Ramos (cell line): ENCODE measurements around the gene AAK1.
"Not testable (repeated sequence)": the region's sequence is repeated elsewhere in the genome, so short reads cannot be mapped to it uniquely, and the experiment has no call there.

Experiments used
- in situ Hi-C: fragments of 300-500 bp; cut with MboI; formaldehyde crosslinking; loops from one replicate; pipeline ENCODE4 v1.14.3; 2022; ENCODE audit warnings: low sequenced_read_pairs; ENCODE audit not compliant: unreplicated experiment

AAK1 gene

DNA sequence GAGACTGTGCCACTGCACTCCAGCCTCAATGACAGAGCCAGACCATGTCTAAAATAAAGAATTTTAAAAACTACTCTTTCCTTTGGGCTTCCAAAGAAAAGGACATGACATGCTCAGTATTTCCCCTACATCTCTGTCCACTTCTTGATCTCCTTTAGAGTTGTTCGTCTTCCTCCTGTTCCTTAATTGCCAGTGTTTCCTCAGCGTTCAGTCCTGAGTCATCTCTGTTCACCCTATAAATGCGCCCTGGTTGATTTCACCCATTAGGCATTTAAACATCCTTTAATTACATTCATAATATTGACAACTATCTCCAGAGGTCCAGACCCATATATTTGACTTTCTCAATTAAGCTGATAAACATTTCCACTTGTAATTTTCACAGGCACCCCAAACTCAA lies 64.0 kb downstream of the AAK1 start:
- in situ Hi-C loops = no loop called here

GRCh38 chr2:69578198-69578540 lies 65.4 kb downstream of the AAK1 start:
- in situ Hi-C loops = no loop called here

DNA sequence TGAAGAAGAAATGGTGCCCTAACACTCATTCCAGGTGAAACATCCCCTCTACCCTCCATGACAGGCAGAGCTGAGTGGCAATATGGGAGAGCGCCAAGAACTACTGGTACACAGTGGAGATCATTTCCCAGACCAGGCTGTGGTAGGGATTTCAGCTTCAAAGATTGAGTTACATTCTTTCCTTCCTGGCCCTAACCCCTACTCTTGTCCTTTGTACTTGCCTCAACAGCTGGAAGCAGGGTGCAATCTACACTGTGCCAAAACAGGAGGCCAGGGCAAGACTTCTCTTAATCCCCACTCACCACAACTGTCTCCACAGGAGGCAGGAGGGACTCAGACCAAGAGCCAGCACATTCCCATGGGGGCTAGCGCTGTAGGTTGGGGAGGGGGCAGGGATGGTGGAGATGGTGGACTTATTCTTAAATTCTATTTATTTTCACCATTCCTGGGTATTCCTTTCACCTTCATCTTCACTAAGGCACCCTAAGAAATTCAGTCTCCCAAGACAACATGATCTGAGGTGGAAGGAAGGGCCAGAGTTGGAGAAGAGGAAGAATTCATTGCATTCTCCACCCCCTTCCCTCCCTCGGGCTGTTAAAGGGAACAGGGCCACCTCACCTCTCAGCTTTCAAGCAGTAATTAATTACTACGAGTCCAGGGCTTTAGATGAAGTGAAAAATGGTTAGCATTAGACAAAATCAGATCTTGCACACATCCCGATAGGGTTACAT lies 65.9 kb downstream of the AAK1 start:
- in situ Hi-C loops = no loop called here

- in situ Hi-C loops = no loop called here
These were observed 66.7 kb downstream of the AAK1 start for GRCh38 chr2:69576880-69577279.

DNA sequence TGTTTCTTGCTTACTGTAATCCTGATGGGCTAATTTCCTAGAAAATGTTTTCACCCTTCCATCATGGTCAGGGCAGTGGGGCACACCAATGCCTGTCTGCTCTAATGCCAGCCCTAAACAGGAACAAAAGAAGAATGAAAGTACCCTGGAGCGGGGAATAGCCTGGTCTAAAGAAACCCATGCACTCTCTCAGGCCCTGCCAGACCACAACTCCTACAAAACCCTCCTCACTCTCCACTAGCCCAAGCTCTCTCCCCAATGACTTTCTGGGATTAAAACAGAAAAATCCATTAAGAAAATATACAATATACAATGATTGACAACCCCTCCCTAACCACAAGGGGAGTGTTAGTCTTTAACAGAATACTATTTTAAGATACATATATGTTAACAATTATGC lies 67.6 kb downstream of the AAK1 start:
- in situ Hi-C loops = no loop called here

GRCh38 chr2:69575371-69575770 lies 68.2 kb downstream of the AAK1 start:
- in situ Hi-C loops = not testable (repeated sequence)

DNA sequence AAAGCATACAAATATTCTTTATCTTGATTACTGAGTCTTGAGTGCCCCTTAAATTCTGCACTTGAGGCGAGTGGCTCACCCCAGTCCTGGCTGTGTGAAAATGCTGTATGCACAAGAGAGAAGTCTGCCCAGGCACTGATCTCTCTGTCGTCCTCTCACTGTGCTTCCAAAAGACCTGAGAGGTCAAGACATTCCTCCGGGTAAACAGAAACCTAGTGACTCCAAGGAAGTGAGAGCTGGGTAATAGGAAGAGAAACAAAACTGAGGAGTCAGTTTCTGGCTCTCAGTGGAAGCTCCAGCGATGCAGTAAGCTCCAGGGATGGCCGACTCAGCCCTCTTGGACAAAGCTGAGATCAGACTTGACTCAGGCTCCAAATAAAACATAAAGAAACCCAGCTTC lies 70.9 kb downstream of the AAK1 start:
- in situ Hi-C loops = no loop called here

DNA sequence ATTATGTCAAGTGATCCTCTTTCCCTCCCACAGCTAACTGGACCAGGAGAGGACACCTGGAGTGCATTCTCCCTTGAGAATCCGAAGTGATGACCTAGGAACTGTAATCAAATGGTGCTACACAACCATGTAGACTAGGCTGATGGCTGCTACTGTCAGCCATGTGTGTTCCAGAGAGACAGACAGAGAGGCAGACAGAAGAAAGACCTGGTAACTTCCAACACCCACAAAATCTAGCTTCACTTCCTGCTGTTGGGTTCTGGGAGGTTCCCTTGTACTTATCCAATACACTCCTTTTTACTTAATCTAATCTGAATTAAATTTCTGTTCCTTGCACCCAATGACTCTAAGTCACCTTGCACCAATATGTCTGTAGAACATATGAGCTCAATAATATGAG lies 72.3 kb downstream of the AAK1 start:
- in situ Hi-C loops = no loop called here

DNA sequence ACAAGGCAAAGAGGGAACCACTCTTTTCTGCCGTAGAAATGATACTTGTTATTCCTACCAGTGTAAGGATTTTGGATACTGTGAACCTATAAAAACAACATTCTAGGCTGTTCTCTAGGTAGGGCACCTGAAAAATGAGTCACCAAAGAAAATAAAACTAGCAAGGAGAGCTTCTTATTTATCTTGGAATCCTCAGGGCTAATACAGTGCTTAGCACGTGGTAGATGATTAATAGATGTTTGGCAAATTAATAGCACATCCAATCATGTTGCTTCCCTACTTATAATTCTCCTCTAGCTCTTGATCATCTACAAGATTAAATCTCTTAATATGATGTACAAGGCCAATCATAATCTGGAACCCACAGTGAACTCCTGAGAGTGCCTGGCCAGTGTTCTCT lies 73.1 kb downstream of the AAK1 start:
- in situ Hi-C loops = no loop called here

DNA sequence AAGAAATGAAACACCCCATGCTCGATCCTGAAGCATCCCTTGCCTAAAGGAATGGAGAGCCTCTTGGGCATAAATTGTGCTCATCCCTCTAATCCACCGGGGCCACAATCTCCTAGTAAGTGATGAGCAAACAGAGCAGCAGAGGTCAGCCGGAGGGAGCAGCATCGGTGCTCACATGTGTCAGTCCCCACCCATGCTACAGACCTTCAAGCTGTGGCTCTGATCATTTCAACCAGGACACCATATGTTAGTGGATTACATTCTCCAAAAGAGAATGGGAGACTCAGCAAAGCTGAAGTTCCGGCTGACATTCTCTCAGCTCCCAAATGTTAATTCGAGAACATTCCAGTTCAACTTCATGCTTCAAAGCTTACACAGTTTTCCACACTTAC lies 75.6 kb downstream of the AAK1 start:
- in situ Hi-C loops = no loop called here

DNA sequence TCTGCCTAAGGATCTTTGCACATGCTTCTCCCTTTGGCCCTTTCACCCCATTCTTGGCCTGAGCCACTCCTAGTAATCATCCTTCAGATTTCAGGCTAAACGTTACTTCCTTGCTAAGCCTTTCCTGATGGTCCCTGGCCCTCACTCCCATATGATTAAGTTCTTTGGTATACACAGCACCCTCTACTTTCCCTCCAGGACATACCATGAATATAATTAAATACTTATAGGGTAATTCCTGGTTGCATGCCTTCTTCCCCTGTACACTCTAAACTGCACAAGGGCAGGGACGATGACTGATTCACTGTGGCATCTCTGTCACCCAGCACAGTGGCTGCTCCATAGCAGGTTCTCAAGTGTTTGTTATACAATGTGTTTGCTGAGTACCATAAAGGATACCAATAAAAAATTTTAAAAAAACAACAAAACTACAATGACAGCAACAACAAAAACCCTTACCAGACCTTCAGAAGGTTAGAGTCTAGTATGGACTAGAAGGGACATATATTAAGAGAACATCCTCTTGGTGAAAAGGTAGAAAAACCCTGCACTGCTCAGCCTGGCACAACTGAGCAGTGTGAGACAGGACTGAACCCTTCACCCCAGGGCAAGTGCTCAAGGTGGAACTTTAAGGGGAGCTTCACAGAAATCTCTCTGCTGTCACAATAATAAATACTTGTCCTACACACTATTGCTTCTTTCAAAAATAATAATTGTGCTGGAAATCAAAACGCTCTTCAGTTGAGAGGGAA lies 76.2 kb downstream of the AAK1 start:
- in situ Hi-C loops = no loop called here

DNA sequence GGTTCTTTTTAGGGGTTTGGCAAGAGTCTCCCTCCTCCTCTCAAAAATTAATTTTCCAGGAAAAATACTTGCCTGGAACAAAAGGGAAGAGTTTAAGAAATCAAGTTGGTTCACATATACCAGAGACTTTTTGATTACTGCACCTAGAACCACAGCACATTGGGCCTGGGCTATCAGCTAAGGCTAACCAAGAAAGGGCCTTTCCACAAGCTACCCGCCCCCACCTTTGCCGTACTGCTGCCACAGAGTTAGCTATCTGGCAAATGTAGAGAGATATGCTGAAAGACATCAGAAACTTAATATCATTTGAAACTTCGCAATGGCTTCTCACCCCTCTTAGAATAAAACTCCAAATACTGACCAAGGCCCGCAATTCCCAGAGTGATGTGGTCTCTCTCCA lies 76.9 kb downstream of the AAK1 start:
- in situ Hi-C loops = no loop called here

DNA sequence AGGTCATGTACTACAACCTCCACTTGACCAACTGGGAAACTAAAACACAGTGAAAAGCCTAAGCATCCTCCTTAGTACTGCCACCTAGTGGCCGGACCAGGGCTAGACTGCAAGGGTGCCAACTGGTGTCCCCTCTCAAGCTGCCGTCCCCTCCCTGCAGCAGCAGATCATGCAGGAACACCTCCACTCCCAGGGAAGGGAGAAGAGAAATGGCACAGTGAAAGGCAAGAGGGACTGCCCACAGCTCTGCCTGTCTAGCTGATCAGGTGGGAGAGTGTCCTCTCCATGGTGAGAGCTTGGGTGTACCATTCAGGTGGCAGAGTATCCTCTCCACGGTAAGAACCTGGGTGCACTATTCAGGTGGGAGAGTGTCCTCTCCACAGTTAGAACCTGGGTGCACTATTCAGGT lies 78.1 kb downstream of the AAK1 start:
- in situ Hi-C loops = no loop called here

GRCh38 chr2:69564604-69565003 lies 78.9 kb downstream of the AAK1 start:
- in situ Hi-C loops = no loop called here

DNA sequence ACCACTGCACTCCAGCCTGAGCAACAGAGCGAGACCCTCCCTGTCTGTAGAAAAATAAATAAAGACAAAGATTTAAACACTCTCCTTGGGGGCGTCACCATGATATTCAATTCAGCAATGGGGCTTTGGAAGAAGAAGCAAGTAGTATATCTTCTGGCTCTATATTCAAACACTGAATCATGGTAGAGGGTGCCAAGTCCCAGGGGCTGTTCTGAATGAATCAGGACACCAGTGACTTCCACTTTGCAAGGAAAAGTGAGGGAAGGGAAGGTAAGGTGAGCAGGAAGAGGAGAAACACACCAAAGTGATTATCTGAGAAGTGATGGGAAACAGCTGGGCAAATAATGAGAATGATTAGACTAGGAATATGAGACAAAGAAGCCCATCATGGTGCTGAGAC lies 80.5 kb downstream of the AAK1 start:
- in situ Hi-C loops = no loop called here

GRCh38 chr2:69561101-69561500 lies 82.4 kb downstream of the AAK1 start:
- in situ Hi-C loops = no loop called here

- in situ Hi-C loops = no loop called here
These were observed 83.4 kb downstream of the AAK1 start for GRCh38 chr2:69560147-69560482.

- in situ Hi-C loops = no loop called here
These were observed 83.9 kb downstream of the AAK1 start for GRCh38 chr2:69559442-69560146.

- in situ Hi-C loops = no loop called here
These were observed 87.5 kb downstream of the AAK1 start for GRCh38 chr2:69556008-69556407.

DNA sequence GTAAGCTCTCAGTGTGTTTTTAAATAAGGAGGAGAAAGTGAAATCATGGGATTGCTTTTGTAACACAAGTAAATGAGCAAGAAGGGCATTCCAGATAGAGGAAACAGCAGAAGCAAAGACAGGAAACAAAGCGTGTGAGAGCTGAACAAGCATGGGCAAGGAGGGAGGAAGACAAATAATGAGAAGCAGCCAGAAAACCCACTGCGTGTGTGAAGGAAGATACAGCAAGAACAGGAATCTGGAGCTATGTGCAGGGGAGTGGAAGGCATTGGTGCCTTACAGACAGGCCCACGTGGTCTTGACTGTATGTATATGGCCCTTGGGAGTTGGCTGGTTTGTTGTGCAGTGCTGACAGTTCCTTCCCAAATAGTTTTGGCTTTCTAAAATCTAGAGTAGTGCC lies 88.6 kb downstream of the AAK1 start:
- in situ Hi-C loops = no loop called here

GRCh38 chr2:69554568-69554967 lies 89.0 kb downstream of the AAK1 start:
- in situ Hi-C loops = no loop called here

DNA sequence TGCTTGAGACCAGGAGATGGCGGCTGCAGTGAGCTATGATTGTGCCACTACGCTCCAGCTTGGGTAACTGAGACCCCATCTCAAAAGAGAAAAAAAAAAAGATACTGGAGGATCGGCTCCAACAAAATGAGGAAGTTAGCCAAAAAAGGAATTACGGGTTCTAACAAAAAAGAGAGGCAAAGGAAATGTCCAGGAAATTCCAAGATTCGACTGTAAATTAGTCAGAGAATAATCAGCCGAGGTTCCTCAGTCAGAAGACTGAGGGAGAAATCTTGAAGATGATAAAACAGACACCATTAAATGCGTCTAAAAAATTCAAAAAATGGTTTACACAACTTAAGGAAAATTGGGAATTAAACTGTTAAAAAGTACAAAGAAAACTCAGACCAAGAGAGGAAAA lies 89.5 kb downstream of the AAK1 start:
- in situ Hi-C loops = no loop called here
